Pulmonary artery endothelial cell (primary cell): Measurements from ENCODE around the gene SMIM30. TPM values are rescaled to one million over a fixed set of nuclear protein-coding genes. Genes with fewer than 3 reads are reported as not detected.

Source experiments
- total RNA-seq: library from RNA; depleted of rRNA; stranded (reverse); fragments of >200 nt; gene quantifications from 2 replicates; pipeline ENCODE4 v1.2.3, GENCODE V29; 2014

Gene SMIM30
- total RNA-seq, 1 donor from 2014 or later = 52.5 TPM

Other genes starting within 250 kb of the SMIM30 start
- gene GPR85, start 31.7 kb downstream of the SMIM30 start, total RNA-seq = 0.39 and 0.92 TPM in 2 replicates